SIG-M5 treated with dmso at 0.1 percent for 504 hours (cell line): Measurements from ENCODE around the gene MYL7.
"Not testable (repeated sequence)": the region's sequence is repeated elsewhere in the genome, so short reads cannot be mapped to it uniquely, and the experiment has no call there.

Source experiments
- DNase-seq: peaks from one replicate; lab custom pipeline; 2025; ENCODE audit not compliant: unreplicated experiment; lab: John Stamatoyannopoulos, UW

Gene MYL7

DNA sequence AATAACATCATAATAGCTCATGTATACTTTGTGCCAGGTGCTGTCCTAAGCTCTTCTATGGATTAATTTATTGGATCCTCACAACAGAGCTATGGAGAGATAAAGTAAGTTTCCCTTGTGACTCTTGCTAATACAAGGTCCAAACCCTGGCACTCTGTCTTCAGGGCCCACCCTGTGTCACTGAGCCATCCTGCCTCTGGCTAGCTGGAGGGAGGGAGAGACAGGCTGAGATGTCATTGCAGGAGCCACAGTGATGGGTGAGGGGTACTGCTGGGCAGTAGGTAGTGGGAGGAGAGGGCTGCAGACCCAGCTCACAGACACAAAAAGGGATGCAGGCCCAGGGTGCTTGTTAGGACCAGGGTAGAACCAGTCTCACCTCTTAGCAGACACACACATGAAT is 31.2 kb upstream of the MYL7 start:
- no peak for DNase-seq

DNA sequence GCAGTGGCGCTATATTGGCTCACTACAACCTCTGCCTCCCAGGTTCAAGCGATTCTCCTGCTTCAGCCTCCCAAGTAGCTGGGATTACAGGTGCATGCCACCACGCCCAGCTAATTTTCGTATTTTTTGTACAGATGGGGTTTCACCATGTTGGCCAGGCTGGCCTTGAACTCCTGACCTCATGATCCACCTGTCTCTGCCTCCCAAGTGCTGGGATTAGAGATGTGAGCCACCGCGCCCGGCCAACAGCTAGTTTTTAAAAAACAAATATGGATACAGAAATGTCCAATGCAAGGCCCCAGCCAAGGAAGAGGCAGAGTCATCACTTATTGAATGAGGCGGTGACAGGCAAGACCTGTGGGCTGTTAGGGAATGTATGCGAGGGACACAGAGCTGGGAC is 30.8 kb upstream of the MYL7 start:
- not testable (repeated sequence) for DNase-seq

DNA sequence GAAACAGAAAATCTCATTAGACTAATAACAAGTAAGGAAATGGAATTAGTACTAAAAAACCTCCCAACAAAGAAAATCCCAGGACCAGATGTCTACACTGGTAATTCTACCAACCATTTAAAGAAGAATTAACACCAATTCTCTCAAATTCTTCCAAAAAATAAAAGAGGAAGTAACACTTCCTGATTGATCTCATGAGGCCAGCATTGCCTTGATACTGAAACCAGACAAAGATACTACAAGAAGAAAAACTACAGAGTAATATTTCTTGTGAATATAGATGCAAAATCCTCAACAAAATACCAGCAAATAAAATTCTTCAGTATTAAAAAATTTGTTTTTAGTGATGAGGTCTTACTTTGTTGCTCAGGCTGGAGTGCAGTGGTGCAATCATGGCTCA is 26.8 kb upstream of the MYL7 start:
- peak; percentile 37 for DNase-seq

DNA sequence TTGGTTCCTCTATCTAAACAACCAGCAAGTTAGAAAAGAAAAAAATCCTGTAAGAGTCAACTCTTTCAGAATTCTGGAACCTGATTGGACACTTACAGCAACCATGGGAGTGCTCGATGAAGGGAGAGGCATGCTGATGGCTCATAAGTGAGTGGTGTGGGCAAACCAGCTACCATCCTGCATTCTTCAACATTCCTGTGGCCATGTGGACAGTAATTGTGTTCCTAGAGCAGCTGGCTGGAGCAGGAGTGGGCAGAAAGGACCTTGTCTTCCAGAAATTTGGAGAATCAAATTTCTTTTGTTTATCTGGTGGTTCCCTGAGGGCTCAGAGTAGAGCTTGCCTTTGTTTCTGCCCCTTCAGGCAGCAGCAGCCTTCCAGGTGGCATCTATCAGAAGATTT is 22.5 kb upstream of the MYL7 start:
- DNase-seq: no peak

DNA sequence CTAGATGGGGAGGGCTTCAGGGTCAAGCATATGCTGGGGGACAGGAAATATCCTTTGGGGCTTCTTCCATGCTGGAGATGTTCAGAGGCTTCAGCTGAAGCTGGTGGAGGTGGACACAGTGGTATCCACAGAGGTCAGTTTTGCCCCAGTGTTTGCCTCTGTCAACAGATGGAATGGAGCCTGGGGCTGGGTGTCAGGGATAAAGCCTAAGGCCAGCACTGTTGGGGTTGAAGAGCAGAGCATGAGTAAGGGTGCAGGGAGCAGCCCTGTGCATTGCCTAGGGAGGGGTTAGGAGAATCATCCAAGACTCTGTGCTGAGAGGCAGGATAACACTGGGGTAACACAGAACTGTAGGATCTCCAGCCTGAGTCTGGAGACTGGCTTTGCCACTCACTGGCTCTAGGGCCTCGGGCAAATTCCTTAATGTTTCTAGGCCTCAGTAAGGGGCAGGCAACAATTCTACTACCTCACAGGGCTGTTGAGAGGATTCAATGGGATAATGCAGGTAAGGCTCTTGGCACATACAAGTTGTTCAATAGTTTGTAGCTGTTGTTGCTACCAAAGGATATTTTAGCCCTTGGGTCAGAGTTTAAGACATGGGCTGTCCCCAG is 21.8 kb upstream of the MYL7 start:
- DNase-seq: no peak

DNA sequence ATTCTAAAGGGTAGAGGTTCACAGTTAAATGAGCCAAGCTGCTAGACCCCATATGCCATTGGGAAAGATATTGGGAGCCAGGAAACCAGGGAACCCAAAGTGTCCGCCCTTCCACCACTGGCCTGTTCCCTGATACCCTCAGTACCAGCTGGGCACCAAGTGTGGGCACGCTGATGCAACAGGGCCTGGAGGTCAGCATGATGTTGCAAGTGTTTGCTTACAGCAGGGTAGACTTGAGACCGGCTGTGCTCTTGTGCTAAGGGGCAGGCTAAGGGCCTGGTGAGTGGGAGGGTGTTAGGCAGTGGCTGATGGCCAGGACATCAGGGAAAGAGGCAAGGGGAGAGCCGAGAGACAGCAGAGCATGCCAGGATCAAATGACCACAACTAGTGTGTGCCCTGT is 21.0 kb upstream of the MYL7 start:
- no peak for DNase-seq

DNA sequence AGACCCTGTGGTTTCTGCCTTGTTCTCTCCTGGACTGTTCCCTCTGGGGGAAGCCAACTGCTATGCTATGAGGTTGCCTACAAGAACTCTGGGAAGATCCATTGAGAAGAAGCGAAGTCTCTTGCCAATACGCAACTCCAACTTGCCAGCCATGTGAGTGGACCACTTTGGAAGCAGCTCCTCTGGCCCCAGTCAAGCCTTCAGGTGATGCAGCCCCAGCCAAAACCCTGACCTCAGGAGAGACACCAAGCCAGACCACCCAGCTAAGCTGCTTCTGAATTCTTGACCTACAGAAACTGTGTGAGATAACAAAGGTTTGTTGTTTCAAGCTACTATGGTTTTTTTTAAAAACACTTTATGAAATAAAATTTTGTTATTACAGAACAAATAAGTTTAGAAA is 20.2 kb upstream of the MYL7 start:
- DNase-seq: no peak

DNA sequence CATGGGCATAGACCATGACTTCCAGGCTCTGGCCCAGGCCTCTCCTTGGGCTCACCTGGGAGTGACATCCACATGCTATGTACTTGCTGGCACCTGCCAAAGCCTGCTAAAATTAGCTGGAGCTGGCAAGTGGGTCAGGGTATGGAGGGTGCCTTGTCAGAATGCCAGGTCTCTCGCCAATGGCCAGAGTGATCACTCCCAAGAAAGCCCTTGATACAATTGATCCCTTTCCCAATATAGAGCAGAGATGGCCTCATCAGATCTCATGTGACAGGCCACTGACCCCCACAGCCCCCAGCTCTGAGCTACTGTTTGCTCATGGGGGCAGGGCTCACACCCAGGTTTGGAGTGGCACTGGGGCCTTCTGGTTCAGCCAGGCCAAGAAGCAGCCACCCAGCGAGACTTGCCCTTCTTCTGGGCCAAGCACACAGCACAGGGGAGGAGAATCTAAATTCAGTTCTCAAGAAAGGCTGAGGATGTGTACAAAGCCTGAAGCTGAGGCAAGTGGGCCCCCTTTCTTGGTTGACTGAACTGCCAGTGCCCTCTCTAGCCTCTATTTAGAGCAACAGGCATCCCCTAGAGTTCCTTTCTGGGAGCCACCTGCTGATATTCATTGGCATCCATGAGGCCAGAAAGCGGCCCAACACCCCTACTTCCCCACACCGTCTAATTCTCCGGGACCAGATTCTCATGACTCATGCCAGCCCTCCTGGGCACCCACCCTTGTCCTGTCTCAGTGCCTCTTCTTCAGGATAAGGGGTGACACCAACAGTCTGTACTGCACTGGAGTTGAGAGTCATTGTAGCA is 18.9 kb upstream of the MYL7 start:
- no peak for DNase-seq

DNA sequence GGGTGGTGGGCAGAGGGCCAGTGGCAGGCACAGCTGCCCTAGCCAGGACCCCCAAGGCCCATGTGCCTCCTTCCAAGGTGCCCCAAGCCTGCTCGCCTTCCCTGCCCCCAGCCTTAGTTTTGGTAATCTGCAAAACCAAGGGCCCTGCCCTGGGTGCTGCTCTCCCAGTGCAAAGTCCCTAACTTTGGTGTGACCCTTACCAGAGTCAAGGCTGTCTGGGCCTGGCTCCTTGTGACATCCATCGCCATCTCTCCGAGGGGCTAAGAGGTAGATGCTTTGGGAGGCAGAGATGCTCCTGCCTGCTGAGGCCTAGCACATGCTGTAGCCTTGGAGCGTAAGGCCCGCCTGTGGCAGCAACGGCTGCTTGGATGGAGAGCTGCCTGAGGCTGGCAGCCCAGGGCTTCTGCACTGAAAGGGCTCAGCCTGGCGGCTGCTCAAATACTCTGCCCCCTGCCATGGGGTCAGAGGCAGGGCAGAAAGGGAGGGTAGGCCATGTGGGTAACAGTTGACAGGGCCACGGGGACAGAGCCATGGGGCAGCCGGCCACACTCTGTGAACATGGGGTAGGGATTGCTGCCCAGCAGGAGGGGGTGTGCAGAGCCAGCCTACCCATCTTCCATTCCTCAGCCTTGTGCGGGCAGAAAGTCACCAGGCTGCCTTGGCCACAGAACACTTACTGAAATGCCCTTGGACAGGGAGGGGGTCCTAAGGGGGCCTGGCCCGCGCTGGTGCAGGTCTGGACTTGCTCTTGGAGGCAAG is 17.9 kb upstream of the MYL7 start:
- no peak for DNase-seq

DNA sequence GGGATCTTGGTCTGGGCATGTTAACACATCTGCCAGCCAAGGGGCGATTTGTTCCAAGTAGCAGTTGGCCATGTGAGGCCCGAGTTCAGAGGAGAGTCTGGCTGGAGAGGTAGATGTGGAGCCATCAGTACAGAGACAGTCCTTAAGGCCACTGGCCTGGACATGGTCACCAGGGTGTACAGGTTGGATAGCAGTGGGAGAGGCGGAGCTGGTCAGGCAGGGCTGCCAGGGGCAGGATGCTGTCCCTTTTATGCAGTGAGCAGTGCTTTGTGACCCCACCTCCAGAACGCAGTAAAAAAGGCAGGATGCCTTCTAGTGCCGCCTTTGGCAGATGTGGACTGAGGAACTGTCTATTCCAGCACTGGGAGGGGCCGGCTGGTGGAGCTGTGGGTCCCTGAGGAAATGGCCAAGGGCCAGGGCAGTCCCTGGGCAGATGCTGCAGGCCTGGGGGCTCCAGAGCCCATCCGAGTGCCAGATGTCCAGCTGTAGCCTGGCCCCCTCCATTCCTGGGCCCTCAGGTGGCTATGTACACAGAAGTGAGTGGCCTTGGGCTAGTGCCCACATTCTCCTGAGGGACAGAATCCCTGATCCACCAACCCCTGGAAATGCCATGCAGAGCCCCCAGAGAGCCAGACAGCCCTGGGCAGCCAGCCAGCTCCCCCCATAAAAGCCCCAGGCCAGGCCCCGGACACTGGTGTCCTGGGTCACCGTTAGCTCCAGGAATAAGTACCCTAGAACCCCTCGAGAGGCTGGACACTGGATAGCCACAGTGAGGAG is 17.2 kb upstream of the MYL7 start:
- DNase-seq: no peak

DNA sequence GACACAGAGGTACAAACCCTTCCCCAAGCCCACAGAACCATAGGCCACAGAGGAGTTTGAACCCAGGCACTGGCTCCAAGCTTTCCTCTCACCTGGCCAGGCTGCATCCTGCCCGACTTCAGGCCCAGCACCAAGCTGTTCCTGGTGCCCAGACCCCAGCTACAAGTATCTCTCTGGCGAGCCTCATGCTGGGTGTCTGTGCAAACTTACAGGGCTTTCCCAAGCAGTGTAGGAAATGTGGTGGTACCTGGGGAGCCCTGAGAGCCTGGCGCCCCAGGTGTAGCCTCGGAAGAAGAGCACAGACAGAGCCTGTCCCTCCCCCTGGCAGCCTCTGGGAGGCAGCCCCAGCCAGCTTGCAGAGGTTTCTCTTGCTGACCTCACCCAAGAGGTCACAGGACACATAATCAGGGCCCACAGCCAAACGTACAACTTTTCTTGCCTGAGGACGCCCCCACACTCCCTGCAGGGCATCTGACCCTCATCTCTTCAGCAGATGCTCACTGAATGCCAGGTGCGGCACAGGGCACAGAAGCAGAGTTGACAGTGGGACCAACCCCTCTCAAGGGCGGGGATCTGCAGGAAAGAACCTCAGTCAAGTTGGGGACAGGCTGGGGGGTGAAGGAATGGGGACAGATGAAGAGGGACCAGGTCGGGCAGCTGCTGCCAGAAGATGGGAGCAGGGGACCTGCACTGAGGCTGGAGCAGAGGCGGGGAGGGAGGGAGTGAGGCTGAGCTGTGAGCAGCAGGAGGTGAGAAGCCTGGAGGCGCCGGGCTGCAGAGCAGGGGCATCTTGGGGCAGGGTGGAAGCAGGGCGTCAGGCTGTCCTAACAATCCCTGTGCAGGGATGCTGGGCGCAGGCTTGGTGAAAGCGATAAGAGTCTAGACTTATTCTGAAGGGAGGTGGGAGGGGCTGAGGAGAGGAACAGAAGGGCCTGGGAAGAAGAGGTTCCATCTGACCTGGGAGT is 16.3 kb upstream of the MYL7 start:
- DNase-seq: no peak

DNA sequence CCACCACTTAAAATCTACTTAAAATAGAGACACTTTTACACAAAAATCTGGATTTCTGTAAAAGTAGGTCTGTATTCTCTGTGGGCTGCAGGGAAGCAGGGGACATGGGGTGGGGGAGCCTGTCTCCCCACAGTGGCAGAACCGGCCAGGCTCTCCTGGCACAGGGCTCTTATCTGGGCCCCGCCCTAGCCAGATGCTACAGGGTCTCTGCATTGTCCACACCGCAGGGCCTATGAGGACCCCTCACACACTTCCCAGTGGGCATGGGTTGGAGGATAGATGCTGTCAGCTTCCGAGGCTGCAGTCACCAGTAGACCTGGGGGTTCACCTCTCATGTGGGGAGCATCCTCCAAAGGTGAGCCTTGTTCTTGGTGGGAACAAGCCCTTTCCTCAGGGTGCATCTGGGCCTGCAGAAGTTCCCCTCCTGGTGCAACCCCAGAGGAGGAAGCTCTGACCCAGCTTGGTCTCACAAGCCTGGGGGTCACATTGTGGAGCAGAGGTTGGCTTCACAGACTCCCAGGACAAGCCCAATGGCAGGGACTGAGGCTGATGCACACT is 15.4 kb upstream of the MYL7 start:
- no peak for DNase-seq

DNA sequence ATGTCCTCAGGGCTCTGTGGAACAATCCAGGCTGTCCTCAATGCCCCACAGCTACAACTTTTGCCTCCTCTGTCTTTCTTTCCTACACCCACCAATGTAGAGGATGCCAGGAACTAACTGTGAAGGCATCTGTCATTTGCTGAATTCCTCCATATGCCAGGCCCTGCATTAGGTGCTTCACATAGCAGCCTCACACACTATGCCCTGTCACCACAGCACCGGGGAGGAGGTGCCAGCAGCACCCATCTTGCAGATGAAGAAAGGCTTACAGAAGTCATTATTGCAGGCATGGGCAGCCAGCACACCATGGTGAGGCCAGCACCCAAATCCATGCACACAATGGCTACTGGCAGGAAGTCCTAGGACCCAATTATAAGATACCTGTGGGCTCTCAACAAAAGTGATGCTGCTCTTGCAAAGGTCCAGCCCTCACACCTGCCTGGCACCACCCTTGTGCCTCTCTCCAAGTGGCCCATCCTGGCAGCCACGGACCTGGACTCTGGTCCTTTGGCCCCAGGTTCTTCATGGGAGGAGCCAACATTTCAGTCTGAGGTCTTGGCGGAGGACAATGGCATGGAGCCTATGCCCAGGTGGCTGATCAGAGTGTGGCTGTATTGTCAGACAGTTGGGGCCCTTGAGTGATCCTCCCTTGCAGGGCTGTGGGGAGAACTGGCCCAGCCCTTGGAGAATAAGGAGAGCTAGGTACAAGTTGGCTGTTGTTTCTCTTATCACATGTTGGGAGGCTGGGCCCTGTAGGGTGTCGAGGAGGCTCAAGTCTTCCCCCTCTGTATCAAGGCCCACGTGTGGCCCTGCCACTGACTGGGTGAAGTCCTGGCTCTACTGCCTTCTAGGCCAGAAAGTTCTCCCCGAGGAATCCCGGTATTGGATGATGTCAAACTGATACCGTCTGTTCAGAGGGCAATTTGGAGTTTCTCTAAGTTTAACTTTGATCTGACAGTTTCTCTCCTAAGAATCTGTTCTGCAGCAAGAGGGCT is 14.4 kb upstream of the MYL7 start:
- DNase-seq: no peak

DNA sequence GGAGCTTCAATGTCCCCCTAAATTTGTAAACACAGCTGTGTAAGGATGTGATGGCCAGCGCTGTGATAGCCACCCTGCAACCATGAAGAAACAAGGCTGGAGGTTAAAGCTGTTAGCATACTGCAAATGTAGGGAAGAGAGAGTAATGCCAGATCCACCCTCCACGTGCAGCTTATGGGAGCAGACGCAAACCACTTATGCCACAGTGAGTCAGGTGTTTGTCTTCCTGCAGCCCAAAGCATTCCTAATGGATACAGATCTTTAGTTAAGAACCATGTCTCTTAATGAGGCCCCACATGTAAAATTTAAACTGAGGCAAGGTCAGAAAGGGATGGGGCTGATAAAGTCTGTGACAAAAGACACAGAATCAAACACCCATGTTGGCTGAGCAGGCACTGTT is 13.6 kb upstream of the MYL7 start:
- DNase-seq: no peak

DNA sequence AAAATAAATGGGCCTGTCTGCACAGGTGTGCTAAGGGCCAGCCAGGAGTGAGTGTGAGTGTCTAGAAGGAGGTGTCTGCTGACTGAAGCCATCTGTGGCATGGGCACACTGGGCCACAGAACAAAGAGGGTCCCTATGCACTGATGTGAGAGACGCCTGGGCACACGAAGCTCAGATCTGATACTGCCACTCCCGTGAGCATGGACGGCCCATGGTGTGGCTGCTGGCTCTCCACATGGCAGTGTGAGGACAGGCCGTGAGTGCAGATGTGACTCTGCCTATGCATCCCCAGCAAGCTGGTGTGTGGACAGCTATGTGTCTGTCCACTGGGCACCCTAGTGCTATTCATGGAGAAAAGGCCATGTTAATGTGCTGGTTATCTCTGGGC is 12.8 kb upstream of the MYL7 start:
- no peak for DNase-seq

DNA sequence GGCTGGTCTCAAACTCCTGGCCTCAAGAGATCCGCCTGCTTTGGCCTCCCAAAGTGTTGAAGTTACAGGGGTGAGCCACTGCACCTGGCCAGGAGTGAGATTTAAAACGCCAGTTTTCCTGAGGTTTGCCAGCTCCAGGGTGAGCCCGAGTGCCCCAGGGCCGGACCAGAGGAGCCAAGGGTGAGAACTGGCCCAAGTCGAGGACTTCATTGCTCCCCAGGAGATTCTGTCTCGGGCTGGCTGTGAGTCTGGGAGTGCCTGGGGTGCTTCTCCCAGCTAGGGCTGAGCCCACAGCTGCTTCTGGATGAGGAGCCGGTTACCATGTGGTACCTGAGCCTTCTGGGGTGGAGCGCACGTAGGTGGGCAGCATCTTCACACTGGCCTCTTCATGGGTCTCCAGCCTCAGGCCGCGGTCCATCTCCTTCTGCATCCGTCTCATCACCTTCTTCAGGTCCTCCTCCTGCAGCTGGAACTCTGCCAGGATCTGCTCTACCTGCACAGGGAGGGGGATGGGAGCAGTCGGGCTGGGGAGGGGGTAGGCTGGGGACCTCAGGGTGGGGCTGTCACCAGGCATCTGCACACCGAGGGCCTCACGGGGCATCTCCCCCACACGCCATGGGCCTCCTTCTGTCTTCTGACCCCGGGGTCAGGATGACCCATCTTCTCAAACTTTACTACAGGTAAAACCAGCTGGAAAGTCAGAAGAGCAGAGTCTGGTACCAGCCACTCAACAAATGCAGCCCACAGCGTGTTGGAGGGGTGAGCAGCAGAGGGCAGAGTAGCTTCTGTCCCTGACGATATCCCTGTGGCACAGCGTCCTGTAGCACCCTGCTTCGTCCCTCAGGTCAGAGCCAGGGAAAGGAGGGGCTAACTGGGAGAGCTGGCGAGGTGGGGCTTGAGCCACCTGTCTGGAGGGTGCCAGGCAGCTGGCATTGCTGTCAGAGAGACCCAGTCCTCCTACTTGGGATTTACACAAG is 12.1 kb upstream of the MYL7 start:
- DNase-seq: peak; percentile 11

DNA sequence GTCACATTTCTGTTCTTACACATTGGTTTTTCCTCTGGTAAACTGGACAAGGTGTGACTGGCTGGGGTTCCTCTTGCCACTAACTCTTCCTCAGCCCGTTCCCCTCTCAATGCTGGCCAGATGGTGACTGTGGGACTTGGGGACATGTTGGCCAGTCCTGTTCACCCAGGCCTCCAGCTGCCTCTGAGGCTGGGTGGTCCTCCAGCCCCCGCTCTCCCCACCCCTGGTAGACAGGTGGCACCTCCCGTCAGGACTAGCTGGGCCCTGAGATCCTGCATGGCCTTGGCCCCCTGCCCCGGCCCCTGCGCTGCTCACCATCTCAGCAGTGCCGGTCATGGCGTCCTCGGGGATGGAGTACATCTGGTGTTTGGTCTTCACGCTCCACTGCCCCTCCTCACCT is 10.8 kb upstream of the MYL7 start:
- DNase-seq: no peak
